Renal pelvis (tissue), 12 donors: Measurements from ENCODE around the gene YIF1B. TPM values are rescaled to one million over a fixed set of nuclear protein-coding genes. Genes with fewer than 3 reads are reported as not detected.
"Not testable (repeated sequence)": the region's sequence is repeated elsewhere in the genome, so short reads cannot be mapped to it uniquely, and the experiment has no call there.

ENCODE experiments used
- DNase-seq: peaks from one replicate; pipeline ENCODE4 v3.0.0-alpha.2; 2013
- long read RNA-seq, 16 experiments: transcript quantifications; one replicate each; lab custom pipeline, GENCODE V29; 2026
- polyA plus RNA-seq, 3 donors: library from polyadenylated mRNA; unstranded; fragments of 120-200 nt; gene quantifications; one replicate each; pipeline ENCODE4 v1.2.1, GENCODE V29; 2013; ENCODE audit not compliant: insufficient read length in 3 of 3

The YIF1B gene, protein sequence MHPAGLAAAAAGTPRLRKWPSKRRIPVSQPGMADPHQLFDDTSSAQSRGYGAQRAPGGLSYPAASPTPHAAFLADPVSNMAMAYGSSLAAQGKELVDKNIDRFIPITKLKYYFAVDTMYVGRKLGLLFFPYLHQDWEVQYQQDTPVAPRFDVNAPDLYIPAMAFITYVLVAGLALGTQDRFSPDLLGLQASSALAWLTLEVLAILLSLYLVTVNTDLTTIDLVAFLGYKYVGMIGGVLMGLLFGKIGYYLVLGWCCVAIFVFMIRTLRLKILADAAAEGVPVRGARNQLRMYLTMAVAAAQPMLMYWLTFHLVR
- 10 to 100 TPM; 35.4 to 45.4 (median 40.4) TPM for polyA plus RNA-seq
- long read RNA-seq, donor 1, transcript YIF1B-216 (8 exons, 1,181 nt): major isoform, 16 of 28 reads
- long read RNA-seq, donor 1, partial matches to known transcripts: 6 of 28 reads
- long read RNA-seq, donor 1, other reads (novel, unspliced or antisense): 0 of 28 reads
- long read RNA-seq, donor 2, transcript YIF1B-216 (8 exons, 1,181 nt): major isoform, 19 of 36 reads
- long read RNA-seq, donor 2, partial matches to known transcripts: 10 of 36 reads
- long read RNA-seq, donor 2, other reads (novel, unspliced or antisense): 0 of 36 reads
- long read RNA-seq, donor 3, transcript YIF1B-216 (8 exons, 1,181 nt): major isoform, 16 of 26 reads
- long read RNA-seq, donor 3, transcript YIF1B-203 (8 exons, 1,225 nt): minor isoform, 8 of 26 reads
- long read RNA-seq, donor 3, partial matches to known transcripts: 0 of 26 reads
- long read RNA-seq, donor 3, other reads (novel, unspliced or antisense): 0 of 26 reads
- long read RNA-seq, donor 4, transcript YIF1B-216 (8 exons, 1,181 nt): major isoform, 14 of 51 reads
- long read RNA-seq, donor 4, partial matches to known transcripts: 24 of 51 reads
- long read RNA-seq, donor 4, other reads (novel, unspliced or antisense): 0 of 51 reads
- long read RNA-seq, donor 5, transcript YIF1B-216 (8 exons, 1,181 nt): major isoform, 12 of 23 reads
- long read RNA-seq, donor 5, partial matches to known transcripts: 7 of 23 reads
- long read RNA-seq, donor 5, other reads (novel, unspliced or antisense): 0 of 23 reads
- long read RNA-seq, donor 6, transcript YIF1B-216 (8 exons, 1,181 nt): major isoform, 11 of 38 reads
- long read RNA-seq, donor 6, transcript YIF1B-203 (8 exons, 1,225 nt): minor isoform, 5 of 38 reads
- long read RNA-seq, donor 6, partial matches to known transcripts: 15 of 38 reads
- long read RNA-seq, donor 6, other reads (novel, unspliced or antisense): 0 of 38 reads
- long read RNA-seq, donor 7, transcript YIF1B-216 (8 exons, 1,181 nt): major isoform, 24 of 53 reads
- long read RNA-seq, donor 7, transcript YIF1B-204 (7 exons, 1,404 nt): minor isoform, 6 of 53 reads
- long read RNA-seq, donor 7, partial matches to known transcripts: 19 of 53 reads
- long read RNA-seq, donor 7, other reads (novel, unspliced or antisense): 0 of 53 reads
- long read RNA-seq, donor 8, transcript YIF1B-216 (8 exons, 1,181 nt): major isoform, 10 of 119 reads
- long read RNA-seq, donor 8, partial matches to known transcripts: 58 of 119 reads
- long read RNA-seq, donor 8, other reads (novel, unspliced or antisense): 46 of 119 reads
- long read RNA-seq, donor 9, transcript YIF1B-216 (8 exons, 1,181 nt): major isoform, 22 of 34 reads
- long read RNA-seq, donor 9, transcript YIF1B-203 (8 exons, 1,225 nt): minor isoform, 5 of 34 reads
- long read RNA-seq, donor 9, partial matches to known transcripts: 0 of 34 reads
- long read RNA-seq, donor 9, other reads (novel, unspliced or antisense): 0 of 34 reads
- long read RNA-seq, donor 10, transcript YIF1B-216 (8 exons, 1,181 nt): major isoform, 17 of 49 reads
- long read RNA-seq, donor 10, partial matches to known transcripts: 27 of 49 reads
- long read RNA-seq, donor 10, other reads (novel, unspliced or antisense): 0 of 49 reads
- long read RNA-seq, donor 11, transcript YIF1B-216 (8 exons, 1,181 nt): major isoform, 11 of 26 reads
- long read RNA-seq, donor 11, partial matches to known transcripts: 14 of 26 reads
- long read RNA-seq, donor 11, other reads (novel, unspliced or antisense): 0 of 26 reads
- long read RNA-seq, donor 12, transcript YIF1B-203 (8 exons, 1,225 nt): minor isoform, 5 of 59 reads
- long read RNA-seq, donor 12, transcript YIF1B-216 (8 exons, 1,181 nt): major isoform, 17 of 59 reads
- long read RNA-seq, donor 12, partial matches to known transcripts: 31 of 59 reads
- long read RNA-seq, donor 12, other reads (novel, unspliced or antisense): 0 of 59 reads
- long read RNA-seq, donor 13, transcript YIF1B-216 (8 exons, 1,181 nt): major isoform, 6 of 10 reads
- long read RNA-seq, donor 13, partial matches to known transcripts: 0 of 10 reads
- long read RNA-seq, donor 13, other reads (novel, unspliced or antisense): 0 of 10 reads
- long read RNA-seq, donor 14: 0 reads
- long read RNA-seq, donor 15, transcript YIF1B-203 (8 exons, 1,225 nt): minor isoform, 6 of 54 reads
- long read RNA-seq, donor 15, transcript YIF1B-216 (8 exons, 1,181 nt): major isoform, 19 of 54 reads
- long read RNA-seq, donor 15, partial matches to known transcripts: 24 of 54 reads
- long read RNA-seq, donor 15, other reads (novel, unspliced or antisense): 0 of 54 reads
- long read RNA-seq, donor 16, transcript YIF1B-216 (8 exons, 1,181 nt): major isoform, 17 of 36 reads
- long read RNA-seq, donor 16, partial matches to known transcripts: 9 of 36 reads
- long read RNA-seq, donor 16, other reads (novel, unspliced or antisense): 0 of 36 reads

- peak; percentile 96 for DNase-seq
These were observed at the start of gene YIF1B for GRCh38 chr19:38315657-38316476. Gene YIF1B, minus strand, starts transcription at chr19:38315947. Its CDS starts 30 bp downstream, at chr19:38315917.

DNA sequence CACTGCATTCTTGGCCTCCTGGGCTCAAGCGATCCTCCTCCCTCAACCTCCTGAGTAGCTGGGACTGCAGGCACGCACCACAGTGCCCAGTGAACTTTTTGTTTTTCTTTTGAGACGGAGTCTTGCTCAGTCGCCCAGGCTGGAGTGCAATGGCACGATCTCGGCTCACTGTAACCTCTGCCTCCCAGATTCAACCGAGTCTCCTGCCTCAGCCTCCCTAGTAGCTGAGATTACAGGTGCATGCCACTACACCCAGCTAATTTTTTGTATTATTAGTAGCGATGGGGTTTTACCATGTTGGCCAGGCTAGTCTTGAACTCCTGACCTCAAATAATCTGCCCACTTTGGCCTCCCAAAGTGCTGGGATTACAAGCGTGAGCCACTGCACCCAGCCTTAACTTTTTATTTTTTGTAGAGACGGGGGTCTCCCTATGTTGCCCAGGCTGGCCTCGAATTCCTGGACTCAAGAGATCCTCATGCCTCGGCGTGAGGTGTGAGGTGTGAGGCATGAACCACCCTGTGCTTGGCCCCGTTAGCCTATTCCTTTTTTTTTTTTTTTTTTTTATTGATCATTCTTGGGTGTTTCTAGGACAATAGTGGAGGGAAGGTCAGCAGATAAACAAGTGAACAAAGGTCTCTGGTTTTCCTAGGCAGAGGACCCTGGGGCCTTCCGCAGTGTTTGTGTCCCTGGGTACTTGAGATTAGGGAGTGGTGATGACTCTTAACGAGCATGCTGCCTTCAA, 47.4 kb upstream of the YIF1B start:
- not testable (repeated sequence) for DNase-seq

- DNase-seq: peak; percentile 57
These were observed 46.6 kb upstream of the YIF1B start for GRCh38 chr19:38362076-38362945.

- DNase-seq: peak; percentile 83
These were observed 45.9 kb upstream of the YIF1B start for GRCh38 chr19:38361633-38362075.

GRCh38 chr19:38360839-38361631, 45.3 kb upstream of the YIF1B start:
- no peak for DNase-seq

GRCh38 chr19:38360351-38360750, 44.6 kb upstream of the YIF1B start:
- DNase-seq: no peak

DNA sequence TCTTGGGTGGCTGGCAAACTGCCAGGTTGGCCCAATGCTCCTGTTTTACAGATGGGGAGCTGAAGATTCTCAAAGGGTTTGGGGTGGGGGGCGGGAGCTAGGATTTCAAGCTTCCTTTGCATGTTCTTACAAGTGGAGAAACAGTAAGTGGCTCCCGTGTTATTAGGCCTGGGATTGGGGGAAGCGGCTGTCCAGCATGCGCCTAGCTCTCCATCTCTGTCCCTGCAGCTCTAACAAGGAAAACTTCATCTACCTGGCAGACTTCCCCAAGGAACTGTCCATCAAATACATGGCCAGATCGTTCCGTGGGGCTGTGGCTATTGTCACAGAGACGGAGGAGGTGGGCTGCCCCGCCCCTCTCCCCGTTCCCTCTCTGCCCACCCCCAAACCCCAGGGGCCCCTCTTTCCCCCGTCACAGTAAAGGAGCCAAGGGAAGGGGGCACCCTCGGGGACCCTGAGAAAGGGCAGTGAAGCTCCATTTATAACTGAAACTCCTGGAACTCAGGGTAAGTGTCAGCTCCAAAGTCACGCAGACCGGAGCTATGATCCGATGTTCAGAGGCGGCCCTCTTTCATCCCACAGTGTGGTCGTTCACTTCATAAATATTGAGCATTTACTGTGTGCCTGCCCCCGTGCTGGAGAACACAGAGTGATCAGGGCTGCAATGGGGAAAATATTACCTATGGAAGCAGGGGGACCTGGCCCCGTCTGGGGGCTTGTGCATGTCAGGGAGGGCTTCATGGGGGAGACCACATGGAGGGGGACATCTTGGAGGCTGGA, 43.7 kb upstream of the YIF1B start:
- DNase-seq: no peak

- no peak for DNase-seq
These were observed 42.3 kb upstream of the YIF1B start for GRCh38 chr19:38358071-38358470.

DNA sequence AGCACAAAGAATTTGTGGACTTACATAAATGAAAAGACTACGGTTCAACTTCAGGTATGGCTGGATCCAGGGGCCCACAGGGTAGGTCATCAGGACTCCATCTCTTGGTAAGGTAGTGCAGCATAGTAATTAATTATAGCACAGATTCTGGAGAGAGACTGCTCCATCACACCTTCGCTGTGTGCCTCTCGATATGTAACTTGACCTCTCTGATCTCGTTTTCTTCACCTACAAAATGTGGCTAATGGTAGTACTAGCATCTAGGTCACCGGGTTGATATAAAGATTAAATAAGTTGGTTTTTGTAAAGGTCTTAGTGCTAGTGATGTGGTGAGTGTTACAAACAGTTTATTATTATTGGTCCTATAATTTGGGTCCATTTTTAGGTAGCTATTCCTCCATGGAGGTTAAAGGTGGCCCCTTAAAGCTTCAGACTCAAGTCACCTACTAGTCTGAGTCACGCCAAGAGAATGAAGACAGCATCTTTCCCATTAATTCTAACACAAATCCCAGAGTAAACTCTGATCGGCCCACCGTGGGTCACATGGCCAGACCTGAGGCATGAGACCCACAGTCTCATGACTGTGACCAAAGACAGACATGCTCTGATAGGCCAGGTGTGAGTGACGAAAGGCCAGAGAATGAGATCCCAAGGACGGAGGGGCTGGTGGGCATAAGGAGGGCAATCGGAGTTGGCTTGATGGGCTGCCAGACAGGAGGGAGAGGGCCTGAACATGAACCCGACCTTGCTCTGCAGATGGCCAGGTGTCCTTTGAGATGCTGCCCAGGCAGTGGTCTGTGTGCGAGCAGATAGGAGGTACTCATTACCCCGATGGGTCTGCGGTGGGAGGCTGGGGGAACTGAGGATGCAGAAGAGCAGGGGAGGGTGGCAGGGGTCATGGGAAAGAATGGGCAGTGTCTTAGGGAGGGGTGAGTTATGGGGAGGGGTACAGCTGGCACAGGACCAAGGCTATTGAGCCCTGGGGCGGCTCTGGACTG, 40.3 kb upstream of the YIF1B start:
- no peak for DNase-seq

- no peak for DNase-seq
These were observed 36.9 kb upstream of the YIF1B start for GRCh38 chr19:38352611-38353010.

DNA sequence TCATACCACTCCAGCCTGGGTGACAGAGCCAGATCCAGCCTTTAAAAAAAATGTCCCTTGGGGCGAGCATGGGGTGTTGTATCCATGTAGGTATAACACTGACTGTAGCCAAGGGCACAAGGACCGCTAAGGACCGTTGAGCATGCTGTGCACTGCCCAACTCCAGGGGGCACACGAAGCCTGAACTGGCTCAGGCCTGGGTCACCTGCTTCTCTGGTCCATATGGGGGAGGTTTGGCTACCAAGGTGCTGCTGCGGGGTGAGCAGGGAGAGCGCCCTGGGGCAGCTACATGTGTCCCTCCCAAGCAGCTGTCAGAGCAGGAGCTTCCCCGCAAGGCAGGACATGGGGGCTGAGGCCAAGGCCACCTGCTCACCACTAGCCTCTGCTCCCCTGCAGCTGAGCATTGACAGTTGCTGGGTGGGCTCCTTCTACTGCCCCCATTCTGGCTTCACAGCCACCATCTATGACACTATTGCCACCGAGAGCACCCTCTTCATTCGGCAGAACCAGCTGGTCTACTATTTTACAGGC, 36.2 kb upstream of the YIF1B start:
- DNase-seq: no peak

DNA sequence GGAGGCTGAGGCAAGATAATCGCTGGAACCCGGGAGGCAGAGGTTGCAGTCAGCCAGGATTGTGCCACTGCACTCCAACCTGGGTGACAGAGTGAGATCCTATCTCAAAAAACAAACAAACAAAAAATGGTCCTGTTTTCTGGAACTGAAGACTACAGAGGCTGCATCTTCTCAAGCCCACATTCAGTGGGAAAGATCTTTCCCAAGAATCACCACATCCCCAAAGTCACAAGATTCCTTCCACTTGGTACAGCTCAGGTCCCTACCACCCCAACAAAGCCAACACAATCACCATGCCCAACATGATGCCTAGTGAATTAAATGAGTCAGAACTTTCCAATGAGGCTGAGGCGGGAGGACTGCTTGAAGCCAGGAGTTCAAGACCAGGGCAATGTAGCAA, 35.1 kb upstream of the YIF1B start:
- no peak for DNase-seq

- DNase-seq: no peak
These were observed 31.1 kb upstream of the YIF1B start for GRCh38 chr19:38346837-38347236.
